AG08396 (cell line): ENCODE measurements around the gene MTSS2.
A peak's percentile ranks its signal among the peaks of the same experiment; 100 is the strongest.
"Not testable (repeated sequence)": the region's sequence is repeated elsewhere in the genome, so short reads cannot be mapped to it uniquely, and the experiment has no call there.

Source experiments
- DNase-seq: peaks from one replicate; pipeline ENCODE4 v3.0.0; 2012; ENCODE audit warnings: low spot score, mixed read lengths

The MTSS2 gene

DNA sequence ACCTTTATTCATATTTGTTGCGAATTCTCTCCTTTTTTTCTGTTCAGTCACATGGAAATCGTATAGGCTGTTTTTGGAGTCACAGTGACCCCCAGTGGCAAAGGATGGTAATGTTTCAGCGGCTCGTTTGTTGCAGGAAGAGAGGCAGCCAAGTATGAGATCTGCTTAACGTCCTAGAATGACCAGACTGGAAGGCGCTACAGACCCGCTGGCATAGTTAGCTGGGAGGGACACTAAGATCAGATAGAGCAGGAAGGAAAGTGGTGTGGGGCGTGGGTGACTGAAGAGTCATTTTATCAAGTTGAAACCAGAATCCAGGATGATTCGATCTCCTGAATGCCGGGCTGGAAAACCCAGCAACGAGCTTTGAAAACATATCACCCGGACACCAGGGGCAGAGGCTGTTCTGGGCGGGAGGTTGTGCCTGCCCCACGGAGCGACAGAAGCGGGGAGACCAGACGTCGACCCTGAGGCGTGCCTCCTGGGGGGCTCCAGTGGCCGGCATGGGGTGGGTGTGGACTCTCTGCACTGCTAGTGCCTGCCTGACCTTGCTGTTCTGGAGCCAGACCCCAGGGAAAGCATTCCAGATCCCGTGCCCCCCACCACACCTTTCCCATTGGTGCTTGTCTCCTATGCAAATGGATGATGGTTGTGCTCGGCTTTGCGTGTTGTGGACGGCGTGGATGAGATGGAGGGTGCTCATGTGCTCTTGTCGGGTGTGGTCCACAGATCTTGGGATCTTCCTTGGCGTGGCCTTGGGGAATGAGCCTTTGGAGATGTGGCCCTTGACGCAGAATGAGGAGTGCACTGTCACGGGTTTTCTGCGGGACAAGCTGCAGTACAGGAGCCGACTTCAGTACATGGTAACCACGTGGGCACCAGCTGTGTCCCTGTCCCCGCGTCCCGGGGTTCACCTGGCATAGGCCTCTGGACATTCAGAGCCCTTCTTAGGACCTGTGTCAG, 31.8 kb downstream of the MTSS2 start:
- peak; percentile 75 for DNase-seq

DNA sequence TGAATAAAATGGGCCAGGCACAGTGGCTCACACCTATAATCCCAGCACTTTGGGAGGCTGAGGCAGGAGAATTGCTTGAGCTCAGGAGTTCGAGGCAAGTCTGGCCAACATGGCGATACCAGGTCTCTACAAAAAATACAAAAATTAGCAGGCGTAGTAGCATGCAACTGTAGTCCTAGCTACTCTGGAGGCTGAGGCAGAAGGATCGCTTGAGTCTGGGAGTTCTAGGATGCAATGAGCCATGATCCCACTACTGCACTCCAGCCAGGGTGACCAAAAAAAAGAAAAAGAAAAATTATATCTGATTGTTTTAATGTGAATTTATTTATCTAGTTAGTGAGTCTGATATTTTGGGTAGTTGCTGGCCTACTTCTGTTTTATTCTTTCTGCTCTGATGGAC, 32.4 kb downstream of the MTSS2 start:
- DNase-seq = no peak

DNA sequence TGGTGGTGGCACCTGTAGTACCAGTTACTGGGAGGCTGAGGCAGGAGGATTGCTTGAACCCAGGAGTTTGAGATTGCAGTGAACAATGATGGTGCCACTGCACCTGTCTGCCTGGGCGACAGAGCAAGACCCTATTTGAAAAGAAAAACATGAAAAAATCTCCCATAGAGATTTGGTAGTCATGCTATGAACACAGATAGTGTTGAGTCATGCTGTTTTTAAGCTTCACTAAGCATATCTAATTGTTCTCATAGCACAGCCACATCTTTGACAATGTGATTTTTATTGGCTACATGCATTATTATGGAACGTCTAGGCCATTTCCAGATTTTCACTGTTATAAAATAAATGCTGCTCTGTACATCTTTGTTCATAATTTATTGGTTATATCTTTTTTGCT, 33.5 kb downstream of the MTSS2 start:
- DNase-seq = no peak

DNA sequence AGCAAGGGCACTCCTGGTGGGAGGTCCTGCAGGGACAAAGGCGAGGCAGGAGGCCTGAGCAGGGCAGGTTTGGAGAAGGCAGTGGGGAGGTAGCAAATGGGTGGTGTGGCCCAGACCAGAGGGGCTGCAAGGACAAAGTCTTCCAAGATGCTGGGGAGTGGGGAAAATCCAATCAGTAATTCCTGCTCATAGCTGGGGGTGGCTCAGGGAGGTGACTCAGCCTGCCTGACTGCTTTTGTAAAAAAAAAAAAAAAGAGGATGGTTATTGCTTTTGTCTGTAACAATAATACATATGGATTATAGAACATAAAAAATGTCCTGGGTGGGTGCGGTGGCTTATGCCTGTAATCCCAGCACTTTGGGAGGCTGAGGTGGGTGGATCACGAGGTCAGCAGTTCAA, 34.3 kb downstream of the MTSS2 start:
- no peak for DNase-seq

DNA sequence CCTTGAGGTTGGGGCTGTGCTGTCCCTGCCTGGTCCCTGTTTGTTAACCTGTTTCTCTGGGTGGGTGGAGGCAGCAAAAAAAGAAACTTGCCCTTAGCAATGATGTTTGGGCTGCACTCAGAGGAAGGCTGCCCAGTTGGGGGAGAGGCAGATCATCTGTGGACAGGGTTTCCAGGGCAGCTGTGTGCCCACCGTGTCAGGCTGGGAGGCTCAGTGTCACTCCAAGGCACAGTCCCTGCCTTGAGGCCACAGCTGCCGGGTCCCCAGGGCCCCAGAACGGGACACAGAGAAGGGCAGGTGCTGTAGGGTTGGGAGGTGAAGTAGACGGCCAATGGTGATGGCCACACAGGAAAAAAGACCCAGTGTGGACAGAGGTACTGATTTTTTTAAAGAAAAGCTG, 35.6 kb downstream of the MTSS2 start:
- DNase-seq = no peak

DNA sequence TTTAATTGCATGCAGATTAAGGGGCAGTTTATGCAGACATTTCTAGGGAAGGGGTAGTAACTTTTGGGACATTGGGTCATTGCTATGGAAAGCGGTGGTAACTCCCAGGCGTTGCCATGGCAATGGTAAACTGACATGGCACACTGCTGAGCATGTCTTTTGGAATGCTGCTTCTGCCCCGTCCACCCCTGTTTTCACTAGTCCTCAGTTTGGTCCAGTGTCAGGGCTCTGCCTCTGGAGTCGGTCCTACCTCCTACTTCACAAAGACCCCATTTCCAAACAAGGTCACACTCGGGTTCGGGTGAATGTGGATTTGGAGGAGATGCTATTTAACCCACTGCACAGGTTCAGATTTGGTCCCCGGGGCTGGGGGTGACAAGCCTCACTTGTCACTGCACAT, 36.6 kb downstream of the MTSS2 start:
- DNase-seq = no peak

DNA sequence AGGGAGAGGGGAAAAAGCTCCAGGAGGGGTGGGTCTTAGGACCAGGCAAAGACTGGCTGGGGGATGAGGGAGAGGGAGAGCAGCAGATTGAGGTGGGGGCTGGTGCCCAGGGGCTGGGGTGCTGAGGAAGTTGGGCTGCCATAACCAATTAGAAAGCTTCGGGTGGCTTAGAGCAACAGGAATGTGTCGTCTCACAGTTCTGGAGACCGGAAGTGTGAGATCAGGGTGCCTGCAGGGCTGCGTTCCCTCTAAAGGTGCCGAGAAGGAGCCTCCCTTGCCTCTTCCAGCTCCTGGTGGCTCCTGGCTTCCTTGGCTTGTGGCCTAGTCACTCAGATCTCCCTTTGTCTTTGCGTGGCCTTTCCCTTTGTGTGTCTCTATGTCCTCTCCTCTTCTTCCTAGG, 37.2 kb downstream of the MTSS2 start:
- no peak for DNase-seq

DNA sequence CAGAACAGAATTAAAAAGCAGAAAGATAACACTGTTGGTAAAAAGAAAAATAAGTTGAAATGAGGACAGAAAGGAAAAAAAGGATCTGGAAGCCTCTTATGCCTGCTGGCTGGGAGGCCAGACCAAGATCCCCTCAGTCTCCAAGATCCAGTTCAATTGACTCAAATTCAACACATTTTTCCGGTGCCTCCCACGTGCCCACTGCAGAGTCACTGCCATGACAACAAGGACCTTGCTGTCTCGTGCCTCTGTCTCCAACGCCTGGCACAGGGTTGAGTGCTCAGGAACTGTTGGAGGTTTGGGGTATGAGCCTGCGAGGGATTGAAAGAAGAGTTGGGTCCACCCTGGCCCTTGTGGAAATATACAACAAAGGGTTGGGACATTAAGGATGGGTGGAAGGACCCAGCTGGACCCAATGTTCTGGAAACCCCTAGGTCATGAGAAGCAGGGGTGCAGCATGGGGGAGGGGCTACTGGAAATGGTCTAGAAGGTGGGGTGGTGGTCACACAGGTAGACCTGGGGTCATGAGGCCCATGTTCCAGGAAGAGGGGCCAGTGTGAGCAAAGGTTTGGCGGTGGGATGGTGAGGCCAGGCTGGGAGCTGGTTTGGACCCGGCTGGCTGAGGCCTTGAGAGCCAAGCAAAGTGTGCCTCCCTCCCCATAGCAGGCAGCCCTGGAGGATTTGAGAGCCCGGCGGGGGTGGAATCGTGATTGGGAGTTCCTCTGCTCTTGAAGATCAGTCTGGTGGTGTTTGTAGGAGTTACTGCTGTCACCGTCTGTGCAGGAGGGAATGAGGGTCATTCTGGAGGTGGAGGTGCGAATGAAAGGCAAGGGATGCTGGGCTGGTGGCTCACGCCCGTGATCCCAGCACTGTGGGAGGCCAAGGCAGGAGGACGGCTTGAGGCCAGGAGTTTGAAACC, 38.2 kb downstream of the MTSS2 start:
- DNase-seq = no peak

DNA sequence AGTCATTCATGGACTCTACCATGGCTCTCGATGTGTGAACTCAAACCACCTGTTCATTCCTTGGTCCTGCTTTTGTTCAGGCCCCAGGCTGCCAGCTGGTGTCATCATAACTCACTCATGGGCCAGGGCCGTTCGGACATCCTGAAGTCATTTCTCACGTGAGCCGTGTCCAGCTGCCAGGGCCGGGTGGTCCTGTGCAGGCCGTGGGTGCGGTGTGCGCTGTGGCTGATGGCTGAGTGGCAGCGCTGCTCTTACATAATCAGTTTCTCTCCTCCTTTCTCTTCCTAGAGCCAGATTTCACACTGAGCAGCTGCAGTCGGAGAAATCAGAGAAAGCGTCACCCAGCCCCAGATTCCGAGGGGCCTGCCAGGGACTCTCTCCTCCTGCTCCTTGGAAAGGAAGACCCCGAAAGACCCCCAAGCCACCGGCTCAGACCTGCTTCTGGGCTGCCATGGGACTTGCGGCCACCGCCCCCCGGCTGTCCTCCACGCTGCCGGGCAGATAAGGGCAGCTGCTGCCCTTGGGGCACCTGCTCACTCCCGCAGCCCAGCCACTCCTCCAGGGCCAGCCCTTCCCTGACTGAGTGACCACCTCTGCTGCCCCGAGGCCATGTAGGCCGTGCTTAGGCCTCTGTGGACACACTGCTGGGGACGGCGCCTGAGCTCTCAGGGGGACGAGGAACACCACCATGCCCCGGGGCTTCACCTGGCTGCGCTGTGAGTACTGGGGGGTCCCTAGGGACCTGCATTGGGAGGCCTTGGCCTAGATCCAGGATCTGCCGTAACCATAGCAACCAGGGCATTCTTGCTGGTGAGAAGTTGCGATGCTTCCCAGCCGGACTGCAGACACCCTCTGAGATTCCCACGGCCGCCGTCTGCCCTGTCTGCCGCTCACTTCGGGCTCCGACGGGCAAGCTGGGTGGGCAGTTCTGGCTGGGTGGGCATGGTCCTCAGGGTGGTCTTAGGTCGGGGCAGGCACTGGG, 39.3 kb downstream of the MTSS2 start, which contains the start of gene IL34:
IL34 (plus strand) TSS at position 300 of the 982 bp plus-strand sequence; CDS start at position 689, 389 bp downstream.
- no peak for DNase-seq

DNA sequence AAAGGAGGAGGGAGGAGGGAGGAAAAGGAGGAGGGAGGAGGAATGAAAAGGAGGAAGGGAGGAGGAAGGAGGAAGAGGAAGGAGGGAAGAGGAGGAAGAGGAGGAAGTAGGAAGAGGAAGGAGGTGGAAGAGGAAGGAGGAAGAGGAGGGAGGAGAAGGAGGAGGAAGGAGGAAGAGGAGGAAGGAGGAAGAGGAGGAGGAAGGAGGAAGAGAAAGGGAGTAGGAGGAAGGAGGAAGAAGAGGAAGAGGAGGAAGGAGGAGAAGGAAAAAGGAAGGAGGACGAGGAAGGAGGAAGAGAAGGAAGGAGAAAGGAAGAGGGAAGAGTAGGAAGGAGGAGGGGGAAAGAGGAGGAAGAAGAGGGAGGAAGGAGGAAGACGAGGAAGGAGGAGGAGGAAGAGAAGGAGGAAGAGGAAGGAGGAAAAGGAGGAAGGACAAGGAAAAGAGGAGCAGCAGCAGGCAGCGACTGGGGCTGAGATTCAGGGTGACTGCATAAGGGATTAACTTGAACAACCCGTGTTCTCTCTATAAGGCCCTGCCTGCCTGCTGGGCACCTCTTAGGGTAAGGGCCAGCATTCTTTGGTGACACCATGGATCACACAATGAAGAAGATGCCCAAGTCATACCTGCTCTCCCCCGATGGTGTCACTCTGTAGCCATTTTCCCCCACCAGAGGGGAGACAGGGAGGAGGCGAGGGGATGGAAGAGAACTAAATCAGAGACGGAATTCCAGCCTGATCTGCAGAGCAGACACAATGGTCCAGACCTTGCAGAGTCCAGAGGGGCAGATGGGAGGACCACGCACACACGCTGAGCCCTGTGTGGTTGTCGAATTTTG, 40.9 kb downstream of the MTSS2 start:
- DNase-seq = no peak

DNA sequence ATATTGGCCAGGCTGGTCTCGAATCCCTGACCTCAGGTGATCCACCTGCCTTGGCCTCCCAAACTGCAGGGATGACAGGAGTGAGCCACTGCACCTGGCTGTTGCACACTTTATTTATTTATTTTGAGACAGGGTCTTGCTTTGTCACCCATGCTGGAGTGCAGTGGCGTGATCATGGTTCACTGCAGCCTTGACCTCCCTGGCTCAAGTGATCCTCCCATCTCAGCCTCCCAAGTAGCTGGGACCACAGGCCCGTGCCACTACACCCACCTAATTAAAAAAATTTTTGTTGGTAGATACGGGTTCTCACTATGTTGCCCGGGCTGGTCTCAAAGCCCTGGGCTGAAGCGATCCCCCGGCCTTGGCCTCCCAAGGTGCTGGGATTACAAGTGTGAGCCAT, 42.6 kb downstream of the MTSS2 start:
- DNase-seq = not testable (repeated sequence)

DNA sequence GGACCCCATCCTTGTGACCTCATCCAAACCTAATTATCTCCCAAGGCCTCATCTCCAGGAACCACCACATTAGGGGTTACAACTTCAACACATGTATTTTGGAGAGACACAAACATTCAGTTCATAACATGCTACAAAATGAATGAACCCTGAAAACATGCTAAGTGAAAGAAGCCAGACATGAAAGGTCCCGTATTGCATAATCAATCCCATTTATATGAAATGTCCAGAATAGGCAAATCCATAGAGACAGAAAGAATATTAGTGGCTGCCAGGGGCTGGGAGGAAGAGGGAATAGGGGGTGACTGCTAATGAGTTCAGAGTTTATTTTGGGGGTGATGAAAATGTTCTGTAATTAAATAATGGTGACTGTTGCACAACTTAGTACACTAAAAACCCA, 43.2 kb downstream of the MTSS2 start:
- DNase-seq = no peak

DNA sequence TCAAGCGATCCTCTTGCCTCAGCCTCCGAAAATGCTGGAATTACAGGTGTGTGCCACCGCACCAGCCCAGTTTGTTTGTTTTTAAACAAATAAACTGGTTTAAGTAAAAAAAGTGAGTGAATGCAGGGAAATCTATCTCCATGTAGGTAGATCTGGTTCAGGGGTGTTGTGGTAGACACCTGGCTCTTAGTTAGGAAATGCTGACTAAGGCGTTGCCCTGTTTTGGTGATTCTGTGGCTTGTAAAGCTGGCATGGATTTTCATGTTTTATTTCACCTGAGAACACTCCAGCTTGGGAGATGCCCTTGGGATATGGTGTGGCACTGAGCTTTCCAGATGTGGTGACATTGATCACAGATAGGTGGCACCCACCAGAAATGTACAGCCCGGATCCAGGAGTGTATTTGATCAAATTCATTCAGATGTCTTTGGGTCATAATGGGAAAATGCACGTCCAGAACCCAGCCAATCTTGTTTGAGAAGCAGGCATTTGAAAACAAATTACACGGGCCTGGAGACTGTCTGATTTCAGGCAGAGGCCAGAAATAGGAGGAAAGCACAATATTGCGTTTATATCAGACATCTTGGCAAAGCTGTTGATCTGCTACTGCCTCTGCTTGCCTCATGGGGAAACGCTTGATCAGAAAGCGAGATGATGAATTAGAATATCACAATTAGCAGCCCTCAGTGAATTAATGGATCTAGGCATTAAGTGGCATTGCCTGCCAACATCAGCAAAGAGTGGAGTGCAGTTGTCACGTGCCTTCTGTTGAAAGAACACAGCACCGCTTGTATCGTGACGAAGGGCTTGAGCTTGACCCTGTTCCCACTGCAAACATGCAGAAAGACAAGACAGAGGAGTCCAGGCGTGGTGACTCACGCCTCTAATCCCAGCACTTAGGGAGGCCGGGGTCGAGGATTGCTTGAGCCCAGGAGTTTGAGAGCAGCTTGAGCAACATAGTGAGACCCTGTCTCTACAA, 46.8 kb downstream of the MTSS2 start:
- no peak for DNase-seq
